Nephron (organoid): ENCODE data around the gene DAB1.
"Not testable (repeated sequence)": the region's sequence is repeated elsewhere in the genome, so short reads cannot be mapped to it uniquely, and the experiment has no call there.

ENCODE experiments used
- H3K27ac Mint-ChIP-seq, 3 experiments: 2 replicates each; pipeline ENCODE4 v1.8.0; 2020; ENCODE audit warnings: mixed read lengths in 3 of 3, mild to moderate bottlenecking in 2 of 3, moderate library complexity in 1 of 3
- H3K27me3 Mint-ChIP-seq: 2 replicates; pipeline ENCODE4 v1.8.0; 2021; ENCODE audit warnings: low read depth, mild to moderate bottlenecking, moderate library complexity, mixed read lengths
- H3K36me3 Mint-ChIP-seq: 2 replicates; pipeline ENCODE4 v1.8.0; 2020; ENCODE audit warnings: low read depth, mixed read lengths
- H3K4me1 Mint-ChIP-seq: 2 replicates; pipeline ENCODE4 v1.8.0; 2020; ENCODE audit warnings: mixed read lengths
- H3K4me3 Mint-ChIP-seq, 3 experiments: 2 replicates each; pipeline ENCODE4 v1.8.0; 2020; ENCODE audit warnings: mild to moderate bottlenecking in 3 of 3, mixed read lengths in 3 of 3, moderate library complexity in 2 of 3
- H3K9me3 Mint-ChIP-seq: 2 replicates; pipeline ENCODE4 v1.8.0; 2020; ENCODE audit warnings: mixed read lengths
- TF ChIP-seq, protein P1 (sequence below), 3 experiments: fragments of 200-600 bp; sonication (generic); IDR thresholded peaks; one replicate each; pipeline ENCODE4 v1.5.0; 2021; ENCODE audit warnings: antibody characterized with exemption in 3 of 3; ENCODE audit not compliant: unreplicated experiment in 3 of 3

DAB1 gene

DNA sequence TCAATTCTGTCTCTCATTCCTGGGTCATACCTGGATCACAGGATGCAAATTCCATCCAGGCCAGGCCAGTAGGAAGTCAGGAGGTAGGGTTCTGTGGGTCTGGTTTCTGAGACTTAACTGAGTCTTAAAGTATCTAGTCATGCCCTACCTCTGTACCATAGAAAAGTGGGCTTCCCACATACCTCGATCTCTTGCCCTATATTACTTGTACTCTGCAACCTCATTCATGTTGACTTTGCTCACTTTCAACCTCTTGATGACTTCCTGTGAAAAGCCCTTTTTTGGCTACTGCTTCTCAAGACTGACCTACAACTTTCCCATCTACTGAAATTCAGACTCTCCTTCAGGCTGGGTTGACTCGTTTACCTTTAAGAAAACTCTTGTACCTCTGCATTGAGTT is 329.1 kb downstream of the DAB1 start:
- H3K27ac Mint-ChIP-seq: no peak overlapping the region
- no peaks in the 10 kb centered on the region for H3K27me3 Mint-ChIP-seq
- no peak overlapping the region for H3K4me3 Mint-ChIP-seq
- no peaks in the 10 kb centered on the region for H3K4me1 Mint-ChIP-seq
- H3K36me3 Mint-ChIP-seq: no peaks in the 10 kb centered on the region
- TF ChIP-seq, protein P1, sequence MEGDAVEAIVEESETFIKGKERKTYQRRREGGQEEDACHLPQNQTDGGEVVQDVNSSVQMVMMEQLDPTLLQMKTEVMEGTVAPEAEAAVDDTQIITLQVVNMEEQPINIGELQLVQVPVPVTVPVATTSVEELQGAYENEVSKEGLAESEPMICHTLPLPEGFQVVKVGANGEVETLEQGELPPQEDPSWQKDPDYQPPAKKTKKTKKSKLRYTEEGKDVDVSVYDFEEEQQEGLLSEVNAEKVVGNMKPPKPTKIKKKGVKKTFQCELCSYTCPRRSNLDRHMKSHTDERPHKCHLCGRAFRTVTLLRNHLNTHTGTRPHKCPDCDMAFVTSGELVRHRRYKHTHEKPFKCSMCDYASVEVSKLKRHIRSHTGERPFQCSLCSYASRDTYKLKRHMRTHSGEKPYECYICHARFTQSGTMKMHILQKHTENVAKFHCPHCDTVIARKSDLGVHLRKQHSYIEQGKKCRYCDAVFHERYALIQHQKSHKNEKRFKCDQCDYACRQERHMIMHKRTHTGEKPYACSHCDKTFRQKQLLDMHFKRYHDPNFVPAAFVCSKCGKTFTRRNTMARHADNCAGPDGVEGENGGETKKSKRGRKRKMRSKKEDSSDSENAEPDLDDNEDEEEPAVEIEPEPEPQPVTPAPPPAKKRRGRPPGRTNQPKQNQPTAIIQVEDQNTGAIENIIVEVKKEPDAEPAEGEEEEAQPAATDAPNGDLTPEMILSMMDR (IDR thresholded peaks at IDR 0.05; ENCODE audit: unreplicated experiment in 3 of 3): no peak
- no peaks in the 10 kb centered on the region for H3K9me3 Mint-ChIP-seq

DNA sequence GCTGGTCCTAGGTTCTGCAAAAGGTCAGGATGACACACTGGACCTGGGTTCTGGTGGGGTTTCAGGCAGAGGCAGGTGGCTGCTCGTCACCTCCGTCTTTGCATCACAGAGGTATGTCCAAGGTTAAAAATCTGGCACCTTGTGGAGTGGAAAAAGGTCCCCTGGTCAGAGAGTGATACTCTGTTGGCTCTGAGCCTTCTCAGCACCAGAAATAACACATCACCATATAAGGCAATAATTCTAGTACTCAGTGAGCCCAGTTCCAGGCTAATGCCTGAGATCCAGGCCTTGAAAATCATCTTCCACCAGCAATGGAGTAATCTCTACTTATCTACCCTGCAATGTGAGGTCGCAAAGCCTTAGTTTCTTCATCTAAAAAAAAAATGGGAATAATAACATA is 330.7 kb downstream of the DAB1 start:
- no peaks in the 10 kb centered on the region for H3K4me1 Mint-ChIP-seq
- H3K27ac Mint-ChIP-seq: no peak overlapping the region
- H3K36me3 Mint-ChIP-seq: no peaks in the 10 kb centered on the region
- peaks cover 4% of the 10 kb centered on the region for H3K27me3 Mint-ChIP-seq
- no peaks in the 10 kb centered on the region for H3K9me3 Mint-ChIP-seq
- no peak overlapping the region for H3K4me3 Mint-ChIP-seq
- TF ChIP-seq, protein P1 (IDR thresholded peaks at IDR 0.05; ENCODE audit: unreplicated experiment in 3 of 3): no peak

DNA sequence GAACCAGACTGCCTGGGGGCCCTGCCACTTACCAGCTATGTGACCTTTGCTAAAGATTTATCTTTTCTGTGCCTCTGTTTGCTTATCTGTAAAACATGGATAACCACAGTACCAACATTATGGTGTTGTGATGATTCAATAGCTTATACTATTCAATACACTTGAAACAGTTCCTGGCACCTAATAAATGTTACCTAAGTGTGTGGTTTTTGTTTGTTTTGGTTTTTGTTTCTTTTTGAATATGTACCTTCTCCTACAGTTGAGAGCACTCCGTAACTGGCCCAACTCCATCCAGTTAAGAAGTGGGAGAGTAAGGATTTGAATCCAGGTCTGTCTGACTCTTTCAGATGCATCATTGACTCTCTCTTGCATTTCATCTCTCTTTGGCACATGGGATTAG is 332.2 kb downstream of the DAB1 start:
- TF ChIP-seq, protein P1 (IDR thresholded peaks at IDR 0.05; ENCODE audit: unreplicated experiment in 3 of 3): no peak
- H3K27ac Mint-ChIP-seq: no peak overlapping the region
- no peaks in the 10 kb centered on the region for H3K9me3 Mint-ChIP-seq
- H3K36me3 Mint-ChIP-seq: no peaks in the 10 kb centered on the region
- H3K4me3 Mint-ChIP-seq: no peak overlapping the region
- peaks cover 9% of the 10 kb centered on the region for H3K27me3 Mint-ChIP-seq
- no peaks in the 10 kb centered on the region for H3K4me1 Mint-ChIP-seq

DNA sequence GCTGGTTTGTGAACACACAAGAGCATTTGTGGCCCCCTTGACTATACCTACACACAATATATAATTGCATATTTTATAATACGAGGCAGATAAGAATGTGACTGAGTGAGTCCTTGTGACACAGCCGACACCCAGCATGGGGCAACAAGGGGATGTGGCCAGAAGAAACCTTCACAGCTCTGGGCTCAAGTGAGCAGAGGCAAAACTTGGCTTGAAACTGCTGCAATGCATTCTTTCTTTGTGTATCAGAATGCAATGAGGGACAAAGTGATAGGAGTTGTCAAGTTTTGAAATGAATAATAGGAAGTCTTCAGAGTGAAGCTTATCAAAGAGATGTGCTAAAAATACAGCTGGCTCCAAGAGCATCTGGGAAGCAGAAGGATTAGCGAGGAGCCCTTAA is 334.0 kb downstream of the DAB1 start:
- Mint-ChIP-seq H3K4me3 (no peak overlapping the region), H3K27me3 (peaks cover 17% of the 10 kb centered on the region), H3K27ac (no peak overlapping the region)

DNA sequence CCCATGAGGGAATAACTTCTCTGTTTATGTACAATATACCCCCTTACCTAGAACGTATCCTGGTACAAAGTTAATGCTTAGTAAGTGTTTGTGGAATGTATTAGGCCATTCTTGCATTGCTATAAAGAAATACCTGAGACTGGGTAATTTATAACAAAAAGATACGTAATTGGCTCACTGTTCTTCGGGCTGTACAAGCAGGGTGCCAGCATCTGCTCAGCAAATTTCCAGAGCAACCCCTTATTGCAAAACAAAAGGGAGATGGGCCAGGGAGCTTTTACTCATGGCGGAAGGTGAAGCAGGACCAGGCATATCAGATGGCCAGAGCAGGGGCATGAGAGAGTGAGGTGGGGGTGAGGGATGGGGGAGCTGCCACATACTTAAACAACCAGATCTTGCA is 334.6 kb downstream of the DAB1 start:
- Mint-ChIP-seq H3K4me3 (no peak overlapping the region), H3K4me1 (peaks cover 7% of the 10 kb centered on the region), H3K27me3 (peaks cover 17% of the 10 kb centered on the region), H3K27ac (no peak overlapping the region), H3K9me3 (no peaks in the 10 kb centered on the region), H3K36me3 (no peaks in the 10 kb centered on the region)
- TF ChIP-seq, protein P1 (IDR thresholded peaks at IDR 0.05; ENCODE audit: unreplicated experiment in 3 of 3): no peak

More for the DNA sequence above, 334.0 kb downstream of the DAB1 start:
- TF ChIP-seq, protein P1 (IDR thresholded peaks at IDR 0.05; ENCODE audit: unreplicated experiment in 3 of 3): no peak
- Mint-ChIP-seq H3K36me3 (no peaks in the 10 kb centered on the region), H3K9me3 (no peaks in the 10 kb centered on the region), H3K4me1 (peaks cover 7% of the 10 kb centered on the region)

DNA sequence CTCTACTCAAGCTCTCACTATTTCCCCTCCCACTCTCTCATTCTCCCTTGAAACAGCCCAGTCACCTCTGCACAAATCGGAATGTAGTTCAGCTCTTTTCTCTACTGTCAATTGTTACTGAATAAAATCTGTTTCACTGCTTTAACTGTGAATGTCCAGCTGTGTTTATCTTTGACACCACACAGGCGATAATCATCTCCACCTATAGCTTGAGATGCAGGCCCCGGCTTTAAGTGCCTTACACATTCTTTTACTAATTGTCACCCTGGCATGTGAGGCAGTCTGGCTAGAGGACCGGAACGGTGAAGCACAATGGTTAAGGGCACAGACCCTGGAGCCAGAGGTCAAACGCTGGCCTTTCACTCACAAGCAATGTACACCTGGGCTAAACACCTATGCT is 335.2 kb downstream of the DAB1 start:
- Mint-ChIP-seq H3K27ac (no peak overlapping the region), H3K9me3 (no peaks in the 10 kb centered on the region), H3K36me3 (no peaks in the 10 kb centered on the region), H3K4me1 (peaks cover 7% of the 10 kb centered on the region), H3K4me3 (no peak overlapping the region), H3K27me3 (peaks cover 17% of the 10 kb centered on the region)
- TF ChIP-seq, protein P1 (IDR thresholded peaks at IDR 0.05; ENCODE audit: unreplicated experiment in 3 of 3): no peak

DNA sequence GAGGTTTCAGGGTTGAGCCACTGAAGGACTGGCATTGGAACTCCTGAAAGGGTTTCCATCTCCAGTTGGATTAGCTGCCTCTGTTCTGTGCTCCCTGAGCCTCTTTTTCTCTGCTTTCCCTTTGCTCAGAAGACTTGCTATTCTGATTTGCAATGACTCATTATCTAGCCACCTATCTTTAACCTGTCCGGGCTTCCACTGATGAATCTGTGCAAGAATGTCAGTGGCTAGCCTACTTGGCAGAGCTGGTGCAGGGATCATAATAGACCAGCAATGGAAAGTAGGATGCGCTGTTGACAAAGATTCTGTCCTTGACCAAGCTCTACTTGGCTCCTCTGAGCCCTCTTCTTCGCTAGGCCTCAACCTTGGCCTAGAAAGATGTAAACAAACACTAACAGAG is 336.2 kb downstream of the DAB1 start:
- not testable (repeated sequence) for H3K9me3 Mint-ChIP-seq, H3K4me3 Mint-ChIP-seq, H3K36me3 Mint-ChIP-seq, H3K4me1 Mint-ChIP-seq, H3K27ac Mint-ChIP-seq
- peaks cover 22% of the 10 kb centered on the region for H3K27me3 Mint-ChIP-seq
